ENCODE measurements around the gene EFR3B. TPM values are rescaled to one million over a fixed set of nuclear protein-coding genes. Genes with fewer than 3 reads are reported as not detected.

EFR3B gene
- total RNA-seq, 1 experiment from 2014 or later, result not detected

GRCh38 chr2:25043241-25043867, 1.5 kb downstream of the EFR3B start:
- Histone ChIP-seq H3F3A (ENCODE audit: insufficient read depth, low read depth) (peaks cover 12% of the 10 kb centered on the region; the same call in 1 of the 2 replicates), H3K4me3 (peak overlapping the region; percentile 73), H2AFZ (peak overlapping the region; percentile 93; the same call in 1 of the 2 replicates), H3K9me3 (ENCODE audit: insufficient read depth, low read depth) (no peaks in the 10 kb centered on the region), H3K79me2 (ENCODE audit: low read depth) (no peaks in the 10 kb centered on the region), H3K27me3 (ENCODE audit: insufficient read depth, low read depth) (peaks cover 32% of the 10 kb centered on the region), H3K4me1 (replicated peaks; ENCODE audit: insufficient read depth) (peaks cover 25% of the 10 kb centered on the region), H3K27ac (no peak overlapping the region), H4K20me1 (ENCODE audit: insufficient read depth) (no peaks in the 10 kb centered on the region), H3K9me2 (ENCODE audit: insufficient read depth) (no peaks in the 10 kb centered on the region), H3K4me2 (peak overlapping the region; percentile 99), H3K36me3 (ENCODE audit: low read depth) (no peaks in the 10 kb centered on the region)
- DNase-seq, result peak in 1 of 2 experiments; percentile 58
- ChIA-PET POLR2A (ENCODE audit: unreplicated experiment) (no interaction called here), CTCF (no interaction called here)
- TF ChIP-seq EZH2 (IDR thresholded peaks at IDR 0.05; ENCODE audit: low read depth) (no peak), CTCF (conservative IDR thresholded peaks at IDR 0.05) (no peak)
- intact Hi-C loops (cut with micrococcal nuclease; ENCODE audit: unreplicated experiment), result no loop called here
- BruUV-seq (replicated peaks), result no TSS peak

DNA sequence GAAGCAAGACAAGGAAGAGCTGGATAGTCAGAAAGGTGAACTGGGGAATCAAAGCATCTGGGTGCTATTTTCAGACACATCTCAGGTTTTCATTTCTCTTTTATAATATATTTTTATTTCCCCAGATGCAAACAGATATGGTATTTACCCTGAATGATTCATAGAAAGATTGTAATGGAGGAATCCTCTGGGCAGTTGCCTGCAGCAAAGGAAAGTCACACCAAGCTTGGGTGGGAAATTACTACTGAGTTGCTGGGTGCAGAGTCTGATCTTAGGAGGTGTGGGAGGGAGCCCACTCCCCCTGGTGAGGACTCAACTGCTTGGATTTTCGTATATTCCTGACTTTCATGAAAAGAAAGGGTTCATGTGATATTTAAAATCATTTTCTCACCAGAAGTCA, 2.1 kb downstream of the EFR3B start:
- Histone ChIP-seq H4K20me1 (ENCODE audit: insufficient read depth) (no peaks in the 10 kb centered on the region), H3K4me2 (no peak overlapping the region), H3K4me1 (replicated peaks; ENCODE audit: insufficient read depth) (peaks cover 25% of the 10 kb centered on the region), H2AFZ (no peak overlapping the region), H3K27ac (no peak overlapping the region), H3K9me2 (ENCODE audit: insufficient read depth) (no peaks in the 10 kb centered on the region), H3K9me3 (ENCODE audit: insufficient read depth, low read depth) (no peaks in the 10 kb centered on the region), H3K4me3 (no peak overlapping the region), H3F3A (ENCODE audit: insufficient read depth, low read depth) (peaks cover 12% of the 10 kb centered on the region; the same call in 1 of the 2 replicates), H3K36me3 (ENCODE audit: low read depth) (no peaks in the 10 kb centered on the region), H3K79me2 (ENCODE audit: low read depth) (no peaks in the 10 kb centered on the region), H3K27me3 (ENCODE audit: insufficient read depth, low read depth) (peaks cover 32% of the 10 kb centered on the region)
- DNase-seq, result peak in 1 of 2 experiments; percentile 38
- TF ChIP-seq EZH2 (IDR thresholded peaks at IDR 0.05; ENCODE audit: low read depth), result no peak
- no peak for TF ChIP-seq CTCF (conservative IDR thresholded peaks at IDR 0.05)
- intact Hi-C loops (cut with micrococcal nuclease; ENCODE audit: unreplicated experiment), result no loop called here
- no TSS peak for BruUV-seq (replicated peaks)
- ChIA-PET POLR2A (ENCODE audit: unreplicated experiment) (no interaction called here), CTCF (no interaction called here)

DNA sequence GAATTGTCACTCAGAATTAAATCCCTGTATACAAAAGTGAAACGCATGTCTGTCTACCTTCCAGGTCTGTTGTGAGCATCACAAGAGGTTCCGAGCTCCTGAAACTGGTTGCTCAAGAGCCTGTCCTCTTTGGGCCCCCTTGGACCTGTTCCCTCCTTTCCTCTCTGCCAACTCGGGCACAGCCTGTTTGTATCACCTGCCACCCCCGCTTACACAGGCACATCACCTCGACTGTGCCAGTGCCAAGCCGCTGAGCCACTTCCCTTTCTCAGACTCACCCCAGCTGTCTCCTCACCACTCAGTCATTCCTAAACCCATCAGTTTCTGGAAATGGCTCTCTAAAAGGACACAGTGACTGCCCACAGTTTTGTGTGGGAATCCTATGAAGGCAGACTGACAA, 3.1 kb downstream of the EFR3B start:
- ChIA-PET POLR2A (ENCODE audit: unreplicated experiment) (no interaction called here), CTCF (no interaction called here)
- H2AFZ ChIP-seq, result no peak overlapping the region
- no peaks in the 10 kb centered on the region for H3K9me3 ChIP-seq (ENCODE audit: insufficient read depth, low read depth)
- peaks cover 12% of the 10 kb centered on the region; the same call in 1 of the 2 replicates for H3F3A ChIP-seq (ENCODE audit: insufficient read depth, low read depth)
- H3K36me3 ChIP-seq (ENCODE audit: low read depth), result no peaks in the 10 kb centered on the region
- no peaks in the 10 kb centered on the region for H4K20me1 ChIP-seq (ENCODE audit: insufficient read depth)
- H3K4me1 ChIP-seq (replicated peaks; ENCODE audit: insufficient read depth), result peaks cover 25% of the 10 kb centered on the region
- no peak overlapping the region for H3K4me2 ChIP-seq
- no peak for TF ChIP-seq EZH2 (IDR thresholded peaks at IDR 0.05; ENCODE audit: low read depth)
- no peak for TF ChIP-seq CTCF (conservative IDR thresholded peaks at IDR 0.05)
- DNase-seq, result no peak
- peaks cover 32% of the 10 kb centered on the region for H3K27me3 ChIP-seq (ENCODE audit: insufficient read depth, low read depth)
- intact Hi-C loops (cut with micrococcal nuclease; ENCODE audit: unreplicated experiment), result no loop called here
- no TSS peak for BruUV-seq (replicated peaks)
- no peaks in the 10 kb centered on the region for H3K79me2 ChIP-seq (ENCODE audit: low read depth)
- no peak overlapping the region for H3K27ac ChIP-seq
- no peaks in the 10 kb centered on the region for H3K9me2 ChIP-seq (ENCODE audit: insufficient read depth)
- H3K4me3 ChIP-seq, result no peak overlapping the region

Data from PC-9 (cell line).